ENCODE data around the gene BCL2L13. TPM values are rescaled to one million over a fixed set of nuclear protein-coding genes. Genes with fewer than 3 reads are reported as not detected.
"Not testable (repeated sequence)": the region's sequence is repeated elsewhere in the genome, so short reads cannot be mapped to it uniquely, and the experiment has no call there.

The BCL2L13 gene
- polyA plus RNA-seq, 1 donor (not counting 4 experiments of a cell fraction or from before 2014, with no cell fraction given): 51.0 TPM

GRCh38 chr22:17754233-17754925 lies 115.8 kb downstream of the BCL2L13 start:
- Histone ChIP-seq H4K20me1 (ENCODE audit: control insufficient read depth, extremely low read depth, insufficient read depth, low read length) (no peaks in the 10 kb centered on the region), H3K9me3 (ENCODE audit: control insufficient read depth, low read depth, low read length) (no peaks in the 10 kb centered on the region), H3K79me2 (ENCODE audit: control insufficient read depth, insufficient read depth, low read length) (no peaks in the 10 kb centered on the region), H3K9ac (ENCODE audit: control insufficient read depth, extremely low read depth, insufficient read depth, low read length) (no peak overlapping the region), H3K36me3 (ENCODE audit: control insufficient read depth in 2 of 2, extremely low read depth in 1 of 2, insufficient read depth in 2 of 2, low read length in 2 of 2) (no peaks in the 10 kb centered on the region), H2AFZ (ENCODE audit: control insufficient read depth, low read length) (no peak overlapping the region), H3K4me3 (ENCODE audit: control insufficient read depth in 2 of 3, extremely low read depth in 1 of 3, insufficient read depth in 2 of 3, low read depth in 1 of 3, low read length in 3 of 3) (no peak overlapping the region), H3K4me2 (ENCODE audit: control insufficient read depth, extremely low read depth, insufficient read depth, low read depth, low read length) (no peak overlapping the region), H3K27me3 (ENCODE audit: control insufficient read depth, extremely low read depth, insufficient read depth, low read length) (no peaks in the 10 kb centered on the region), H3K9me1 (ENCODE audit: control insufficient read depth, extremely low read depth, insufficient read depth, low read length) (no peaks in the 10 kb centered on the region), H3K27ac (ENCODE audit: control insufficient read depth, insufficient read depth, low read length) (no peak overlapping the region), H3K4me1 (ENCODE audit: control insufficient read depth, extremely low read depth, insufficient read depth, low read length) (no peaks in the 10 kb centered on the region)
- TF ChIP-seq EZH2 (IDR thresholded peaks at IDR 0.05; ENCODE audit: low read length): no peak
- TF ChIP-seq CTCF (optimal IDR thresholded peaks at IDR 0.05 in 1 of 3, IDR thresholded peaks at IDR 0.05 in 1 of 3, conservative IDR thresholded peaks at IDR 0.05 in 1 of 3; ENCODE audit: extremely low read depth in 1 of 3, insufficient read depth in 2 of 3, low read length in 3 of 3): peak; percentile 11 to 67 (median 13)
- FAIRE-seq (no peak), DNase-seq (ENCODE audit: low read depth, low spot score) (no peak)
- dilution Hi-C loops (cut with MboI; ENCODE audit: extremely low pct_ligation_motif_present, low sequenced_read_pairs): no loop called here

- no peak for DNase-seq (ENCODE audit: low read depth, low spot score)
- no peak overlapping the region for H3K27ac ChIP-seq (ENCODE audit: control insufficient read depth, insufficient read depth, low read length)
- no peak overlapping the region for H2AFZ ChIP-seq (ENCODE audit: control insufficient read depth, low read length)
- no peaks in the 10 kb centered on the region for H3K36me3 ChIP-seq (ENCODE audit: control insufficient read depth in 2 of 2, extremely low read depth in 1 of 2, insufficient read depth in 2 of 2, low read length in 2 of 2)
- H3K4me2 ChIP-seq (ENCODE audit: control insufficient read depth, extremely low read depth, insufficient read depth, low read depth, low read length): no peak overlapping the region
- no peaks in the 10 kb centered on the region for H4K20me1 ChIP-seq (ENCODE audit: control insufficient read depth, extremely low read depth, insufficient read depth, low read length)
- dilution Hi-C loops (cut with MboI; ENCODE audit: extremely low pct_ligation_motif_present, low sequenced_read_pairs): no loop called here
- H3K9me1 ChIP-seq (ENCODE audit: control insufficient read depth, extremely low read depth, insufficient read depth, low read length): no peaks in the 10 kb centered on the region
- no peaks in the 10 kb centered on the region for H3K9me3 ChIP-seq (ENCODE audit: control insufficient read depth, low read depth, low read length)
- H3K4me3 ChIP-seq (ENCODE audit: control insufficient read depth in 2 of 3, extremely low read depth in 1 of 3, insufficient read depth in 2 of 3, low read depth in 1 of 3, low read length in 3 of 3): no peak overlapping the region
- TF ChIP-seq CTCF (optimal IDR thresholded peaks at IDR 0.05 in 1 of 3, IDR thresholded peaks at IDR 0.05 in 1 of 3, conservative IDR thresholded peaks at IDR 0.05 in 1 of 3; ENCODE audit: extremely low read depth in 1 of 3, insufficient read depth in 2 of 3, low read length in 3 of 3): no peak
- TF ChIP-seq EZH2 (IDR thresholded peaks at IDR 0.05; ENCODE audit: low read length): no peak
- no peaks in the 10 kb centered on the region for H3K27me3 ChIP-seq (ENCODE audit: control insufficient read depth, extremely low read depth, insufficient read depth, low read length)
- no peaks in the 10 kb centered on the region for H3K4me1 ChIP-seq (ENCODE audit: control insufficient read depth, extremely low read depth, insufficient read depth, low read length)
- no peaks in the 10 kb centered on the region for H3K79me2 ChIP-seq (ENCODE audit: control insufficient read depth, insufficient read depth, low read length)
- H3K9ac ChIP-seq (ENCODE audit: control insufficient read depth, extremely low read depth, insufficient read depth, low read length): no peak overlapping the region
- FAIRE-seq: no peak
Measured at GRCh38 chr22:17761138-17761488, 122.6 kb downstream of the BCL2L13 start.

- H3K4me1 ChIP-seq (ENCODE audit: control insufficient read depth, extremely low read depth, insufficient read depth, low read length); dilution Hi-C loops (cut with MboI; ENCODE audit: extremely low pct_ligation_motif_present, low sequenced_read_pairs); H3K9me1 ChIP-seq (ENCODE audit: control insufficient read depth, extremely low read depth, insufficient read depth, low read length); H3K4me3 ChIP-seq (ENCODE audit: control insufficient read depth in 2 of 3, extremely low read depth in 1 of 3, insufficient read depth in 2 of 3, low read depth in 1 of 3, low read length in 3 of 3); H3K9ac ChIP-seq (ENCODE audit: control insufficient read depth, extremely low read depth, insufficient read depth, low read length); H3K79me2 ChIP-seq (ENCODE audit: control insufficient read depth, insufficient read depth, low read length); H4K20me1 ChIP-seq (ENCODE audit: control insufficient read depth, extremely low read depth, insufficient read depth, low read length); H3K36me3 ChIP-seq (ENCODE audit: control insufficient read depth in 2 of 2, extremely low read depth in 1 of 2, insufficient read depth in 2 of 2, low read length in 2 of 2); H3K4me2 ChIP-seq (ENCODE audit: control insufficient read depth, extremely low read depth, insufficient read depth, low read depth, low read length); H2AFZ ChIP-seq (ENCODE audit: control insufficient read depth, low read length); H3K27me3 ChIP-seq (ENCODE audit: control insufficient read depth, extremely low read depth, insufficient read depth, low read length); H3K9me3 ChIP-seq (ENCODE audit: control insufficient read depth, low read depth, low read length); H3K27ac ChIP-seq (ENCODE audit: control insufficient read depth, insufficient read depth, low read length); DNase-seq (ENCODE audit: low read depth, low spot score); FAIRE-seq: not testable (repeated sequence)
Measured at GRCh38 chr22:17763442-17763841, 124.9 kb downstream of the BCL2L13 start.
